AML-193 (cell line): Measurements from ENCODE around the gene ALDH3A2.
A peak's percentile ranks its signal among the peaks of the same experiment; 100 is the strongest.

Experiments
- DNase-seq, 2 experiments: peaks; one replicate each; lab custom pipeline; 2025; lab: John Stamatoyannopoulos, UW

Gene ALDH3A2

GRCh38 chr17:19648475-19649273, at the start of gene ALDH3A2:
TSS of gene ALDH3A2 (plus strand) at chr17:19648751. CDS start at chr17:19648972, 221 bp downstream.
- peak; percentile 74 for DNase-seq

GRCh38 chr17:19610311-19610710, 38.2 kb upstream of the ALDH3A2 start:
- no peak for DNase-seq

- no peak for DNase-seq
These were observed 37.7 kb upstream of the ALDH3A2 start for GRCh38 chr17:19610879-19611278.

- DNase-seq, result no peak
These were observed 34.6 kb upstream of the ALDH3A2 start for GRCh38 chr17:19613979-19614378.

GRCh38 chr17:19614900-19615299, 33.7 kb upstream of the ALDH3A2 start:
- no peak for DNase-seq

GRCh38 chr17:19618015-19618414, 30.5 kb upstream of the ALDH3A2 start:
- DNase-seq, result no peak

- DNase-seq, result no peak
These were observed 28.7 kb upstream of the ALDH3A2 start for GRCh38 chr17:19619705-19620325.

- DNase-seq, result no peak
These were observed 26.9 kb upstream of the ALDH3A2 start for GRCh38 chr17:19621697-19622096.

GRCh38 chr17:19626079-19626478, 22.5 kb upstream of the ALDH3A2 start:
- no peak for DNase-seq

- no peak for DNase-seq
These were observed 19.1 kb upstream of the ALDH3A2 start for GRCh38 chr17:19629449-19629848.

- DNase-seq, result no peak
These were observed 18.5 kb upstream of the ALDH3A2 start for GRCh38 chr17:19630035-19630434.

- DNase-seq, result no peak
These were observed 17.9 kb upstream of the ALDH3A2 start for GRCh38 chr17:19630661-19631060.

- DNase-seq, result no peak
These were observed 16.6 kb upstream of the ALDH3A2 start for GRCh38 chr17:19631905-19632304.

- no peak for DNase-seq
These were observed 6.7 kb upstream of the ALDH3A2 start for GRCh38 chr17:19641687-19642372.

- DNase-seq, result no peak
These were observed 6.1 kb upstream of the ALDH3A2 start for GRCh38 chr17:19642373-19642893.

- no peak for DNase-seq
These were observed 3.9 kb upstream of the ALDH3A2 start for GRCh38 chr17:19644493-19645210.

- DNase-seq, result peak; percentile 58 to 73
These were observed 2.8 kb upstream of the ALDH3A2 start for GRCh38 chr17:19645734-19646201.

- no peak for DNase-seq
These were observed 1.5 kb upstream of the ALDH3A2 start for GRCh38 chr17:19646788-19647696.

- DNase-seq, result peak; percentile 46 to 47
These were observed 665 bp upstream of the ALDH3A2 start for GRCh38 chr17:19647697-19648474.

- DNase-seq, result no peak
These were observed 657 bp downstream of the ALDH3A2 start for GRCh38 chr17:19649274-19649541.
